Ascending aorta (tissue), 2 donors: ENCODE data around the gene OBSL1. TPM values are rescaled to one million over a fixed set of nuclear protein-coding genes. Genes with fewer than 3 reads are reported as not detected.
A peak's percentile ranks its signal among the peaks of the same experiment; 100 is the strongest.

Experiments used
- DNase-seq, 2 donors: peaks; one replicate each; pipeline ENCODE4 v3.0.0-alpha.2; 2019; ENCODE audit warnings: low spot score in 2 of 2
- H3K27ac ChIP-seq, 2 donors: fragments of 200-600 bp; sonication (generic); one replicate each; pipeline ENCODE4 v1.5.1; 2016 to 2017; ENCODE audit warnings: mild to moderate bottlenecking in 1 of 2
- H3K27me3 ChIP-seq: fragments of 200-600 bp; sonication (generic); one replicate; pipeline ENCODE4 v1.5.1; 2017
- H3K36me3 ChIP-seq, 2 donors: fragments of 200-600 bp; sonication (generic); one replicate each; pipeline ENCODE4 v1.5.1; 2016
- H3K4me1 ChIP-seq, 2 donors: fragments of 200-600 bp; sonication (generic); one replicate each; pipeline ENCODE4 v1.5.1; 2016 to 2017; ENCODE audit warnings: mild to moderate bottlenecking in 1 of 2
- H3K4me3 ChIP-seq, 2 donors: fragments of 200-600 bp; sonication (generic); one replicate each; pipeline ENCODE4 v1.5.1; 2016 to 2017; ENCODE audit warnings: mild to moderate bottlenecking in 1 of 2
- H3K9me3 ChIP-seq, 2 donors: fragments of 200-600 bp; sonication (generic); one replicate each; pipeline ENCODE4 v1.5.1; 2016
- intact Hi-C: fragments of 100-400 bp; cut with DNase I; formaldehyde crosslinking; loops from one replicate; pipeline ENCODE4 v1.15.1; 2023
- total RNA-seq: library from RNA; depleted of rRNA; stranded (reverse); fragments of >200 nt; gene quantifications from one replicate; pipeline ENCODE4 v1.1.0, GENCODE V29; 2016
- TF ChIP-seq, protein P1 (sequence below), 3 experiments: fragments of 200-600 bp in 2 of 3; fragments of 450-650 bp in 1 of 3; sonication (generic) in 2 of 3; IDR thresholded peaks; one replicate each; pipeline ENCODE4 v1.5.1; 2016 to 2019; ENCODE audit warnings: antibody characterized with exemption in 3 of 3, mild to moderate bottlenecking in 1 of 3, moderate library complexity in 1 of 3

OBSL1 gene
- total RNA-seq, 1 donor from 2014 or later, result 151 TPM

- H3K27me3 ChIP-seq, result no peaks in the 10 kb centered on the region
- H3K27ac ChIP-seq, result no peak overlapping the region
- no peak overlapping the region for H3K4me3 ChIP-seq
- H3K4me1 ChIP-seq, result no peaks in the 10 kb centered on the region
- intact Hi-C loops, result no loop called here
- peaks cover 18 to 36% of the 10 kb centered on the region in 2 donors for H3K36me3 ChIP-seq
- DNase-seq, result peak in 1 of 2 donors; percentile 56
- no peaks in the 10 kb centered on the region for H3K9me3 ChIP-seq
- TF ChIP-seq, protein P1, sequence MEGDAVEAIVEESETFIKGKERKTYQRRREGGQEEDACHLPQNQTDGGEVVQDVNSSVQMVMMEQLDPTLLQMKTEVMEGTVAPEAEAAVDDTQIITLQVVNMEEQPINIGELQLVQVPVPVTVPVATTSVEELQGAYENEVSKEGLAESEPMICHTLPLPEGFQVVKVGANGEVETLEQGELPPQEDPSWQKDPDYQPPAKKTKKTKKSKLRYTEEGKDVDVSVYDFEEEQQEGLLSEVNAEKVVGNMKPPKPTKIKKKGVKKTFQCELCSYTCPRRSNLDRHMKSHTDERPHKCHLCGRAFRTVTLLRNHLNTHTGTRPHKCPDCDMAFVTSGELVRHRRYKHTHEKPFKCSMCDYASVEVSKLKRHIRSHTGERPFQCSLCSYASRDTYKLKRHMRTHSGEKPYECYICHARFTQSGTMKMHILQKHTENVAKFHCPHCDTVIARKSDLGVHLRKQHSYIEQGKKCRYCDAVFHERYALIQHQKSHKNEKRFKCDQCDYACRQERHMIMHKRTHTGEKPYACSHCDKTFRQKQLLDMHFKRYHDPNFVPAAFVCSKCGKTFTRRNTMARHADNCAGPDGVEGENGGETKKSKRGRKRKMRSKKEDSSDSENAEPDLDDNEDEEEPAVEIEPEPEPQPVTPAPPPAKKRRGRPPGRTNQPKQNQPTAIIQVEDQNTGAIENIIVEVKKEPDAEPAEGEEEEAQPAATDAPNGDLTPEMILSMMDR (IDR thresholded peaks at IDR 0.05), result no peak
Measured at GRCh38 chr2:219563271-219563928, 7.9 kb downstream of the OBSL1 start.

DNA sequence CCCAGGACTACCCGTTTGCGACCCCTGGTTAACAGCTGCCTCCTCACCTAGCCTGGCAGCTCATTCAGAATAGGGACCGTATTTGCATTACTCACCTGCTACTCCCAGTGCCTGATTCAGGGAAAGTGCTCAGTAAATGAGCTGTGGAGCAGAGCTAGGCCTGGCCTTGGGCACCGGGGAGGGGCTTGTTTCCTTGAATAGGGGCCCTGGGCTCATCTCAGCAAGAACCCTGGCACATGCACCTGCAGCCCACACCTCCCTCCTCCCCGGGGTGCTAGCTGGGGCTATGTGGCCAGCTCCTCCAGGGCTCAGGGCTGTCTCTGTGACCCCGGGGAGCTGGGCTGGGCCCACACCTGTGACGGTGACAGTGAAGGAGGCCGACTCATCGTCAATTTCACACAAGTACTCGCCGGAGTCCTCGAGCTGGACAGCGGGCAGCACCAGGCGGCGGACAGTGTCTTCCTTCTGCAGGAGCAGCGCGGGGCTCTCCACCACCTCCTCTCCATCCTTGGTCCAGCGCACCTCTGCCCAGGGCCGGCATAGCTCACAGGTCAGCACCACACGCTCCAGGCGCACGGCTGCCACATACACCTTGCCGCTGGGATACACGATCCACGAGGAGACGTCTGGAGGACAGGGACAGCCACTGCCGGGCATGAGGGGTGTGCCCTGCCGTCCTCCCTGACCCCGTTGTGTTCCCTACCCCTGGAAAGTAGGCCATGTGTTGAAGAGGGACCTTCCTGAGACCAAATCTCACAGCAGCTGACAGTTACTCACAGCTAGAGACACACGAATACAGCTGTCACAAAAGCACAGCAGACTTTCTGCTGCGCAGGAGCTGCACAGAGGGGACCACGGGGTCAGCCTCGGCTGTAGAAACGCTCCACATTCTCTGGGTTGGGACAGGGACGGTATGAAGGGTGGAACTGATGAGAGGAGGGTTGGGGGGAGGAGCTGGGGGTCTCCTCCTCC, 9.0 kb downstream of the OBSL1 start:
- Histone ChIP-seq H3K27ac (no peak overlapping the region), H3K4me1 (no peaks in the 10 kb centered on the region), H3K9me3 (no peaks in the 10 kb centered on the region), H3K4me3 (no peak overlapping the region), H3K27me3 (no peaks in the 10 kb centered on the region), H3K36me3 (peaks cover 18 to 38% of the 10 kb centered on the region in 2 donors)
- DNase-seq, result peak in 1 of 2 donors; percentile 55
- TF ChIP-seq, protein P1 (IDR thresholded peaks at IDR 0.05), result no peak
- intact Hi-C loops, result no loop called here

DNA sequence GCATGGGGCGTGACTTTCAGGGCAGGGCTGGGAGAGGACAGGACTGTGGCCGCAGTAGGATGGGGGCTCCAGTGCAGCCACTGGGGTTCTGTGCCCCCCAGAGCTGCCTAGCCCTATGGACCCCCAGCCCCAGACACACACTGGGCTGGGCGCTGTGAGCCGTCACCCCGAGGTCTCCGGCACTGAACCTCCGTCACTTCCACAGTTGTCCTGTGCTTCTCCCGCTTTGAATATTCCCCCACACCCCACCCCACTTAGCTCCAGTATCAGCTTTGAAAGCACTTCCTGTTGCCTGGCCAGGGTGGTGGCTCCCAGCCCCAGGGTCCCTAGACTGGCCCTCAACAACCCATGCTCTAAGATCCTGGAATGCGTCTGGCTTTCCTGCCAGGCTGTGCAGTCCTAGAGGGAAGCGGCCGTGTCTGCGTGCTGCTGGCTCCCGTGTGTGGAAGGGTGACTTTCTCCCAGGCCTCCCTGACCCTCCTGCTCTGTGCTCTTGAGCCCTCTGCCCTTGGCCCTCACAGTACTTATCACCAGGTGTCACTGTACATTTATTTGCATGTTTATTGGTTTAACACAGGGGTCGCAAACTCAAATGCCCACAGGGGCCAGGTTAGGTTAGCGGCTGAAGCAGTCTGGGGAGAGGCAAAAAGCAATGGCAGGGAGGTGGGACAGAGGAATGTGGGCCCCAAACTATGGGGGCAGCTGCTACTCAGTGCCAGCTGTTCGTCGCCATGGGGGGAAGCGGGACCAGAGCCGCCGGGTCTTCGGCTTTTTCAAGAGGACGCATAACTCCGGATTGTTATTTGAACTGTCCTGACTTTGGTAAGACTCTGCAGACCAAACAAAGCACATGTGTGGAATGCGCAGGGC, 9.9 kb downstream of the OBSL1 start:
- H3K36me3 ChIP-seq, result peaks cover 18 to 34% of the 10 kb centered on the region in 2 donors
- H3K9me3 ChIP-seq, result no peaks in the 10 kb centered on the region
- TF ChIP-seq, protein P1 (IDR thresholded peaks at IDR 0.05), result no peak
- H3K27me3 ChIP-seq, result no peaks in the 10 kb centered on the region
- intact Hi-C loops, result no loop called here
- DNase-seq, result no peak
- H3K4me1 ChIP-seq, result no peaks in the 10 kb centered on the region
- H3K27ac ChIP-seq, result no peak overlapping the region
- no peak overlapping the region for H3K4me3 ChIP-seq

DNA sequence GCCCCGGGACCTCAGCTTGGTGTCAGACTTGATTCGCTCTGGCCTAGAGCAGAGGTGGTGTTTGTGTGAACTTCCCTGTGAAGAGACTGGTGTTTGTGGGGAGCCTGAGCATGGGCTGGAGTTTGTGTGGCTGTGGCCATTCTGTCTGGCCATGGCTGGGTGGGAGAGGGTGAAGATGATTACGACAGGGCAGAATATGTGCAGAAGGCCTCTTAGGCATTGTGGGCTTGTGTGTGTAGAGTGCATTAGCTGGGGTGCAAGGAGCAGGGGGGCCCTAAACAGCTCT, 10.5 kb downstream of the OBSL1 start:
- Histone ChIP-seq H3K4me1 (no peaks in the 10 kb centered on the region), H3K27ac (no peak overlapping the region), H3K27me3 (no peaks in the 10 kb centered on the region), H3K36me3 (peaks cover 18 to 40% of the 10 kb centered on the region in 2 donors), H3K9me3 (no peaks in the 10 kb centered on the region), H3K4me3 (no peak overlapping the region)
- intact Hi-C loops, result no loop called here
- no peak for DNase-seq
- TF ChIP-seq, protein P1 (IDR thresholded peaks at IDR 0.05), result no peak

- intact Hi-C loops, result no loop called here
- H3K4me1 ChIP-seq, result no peaks in the 10 kb centered on the region
- no peaks in the 10 kb centered on the region for H3K27me3 ChIP-seq
- no peak for DNase-seq
- H3K27ac ChIP-seq, result no peak overlapping the region
- TF ChIP-seq, protein P1 (IDR thresholded peaks at IDR 0.05), result peak in 2 of 3 experiments; percentile 83 to 91
- no peak overlapping the region for H3K4me3 ChIP-seq
- H3K9me3 ChIP-seq, result no peaks in the 10 kb centered on the region
- peaks cover 18 to 43% of the 10 kb centered on the region in 2 donors for H3K36me3 ChIP-seq
Measured at GRCh38 chr2:219560037-219560892, 11.1 kb downstream of the OBSL1 start.
